Activated CD8-positive, alpha-beta memory T cell treated with anti-CD3 and anti-CD28 coated beads, Interleukin-2, amount 50 U/mL, for 24 hours (primary cell): Measurements from ENCODE around the gene SPACDR.
"Not testable (repeated sequence)": the region's sequence is repeated elsewhere in the genome, so short reads cannot be mapped to it uniquely, and the experiment has no call there.

Experiments
- DNase-seq: peaks from one replicate; pipeline ENCODE4 v3.0.0-alpha.2; 2020; ENCODE audit errors: extremely low read depth

SPACDR gene, protein sequence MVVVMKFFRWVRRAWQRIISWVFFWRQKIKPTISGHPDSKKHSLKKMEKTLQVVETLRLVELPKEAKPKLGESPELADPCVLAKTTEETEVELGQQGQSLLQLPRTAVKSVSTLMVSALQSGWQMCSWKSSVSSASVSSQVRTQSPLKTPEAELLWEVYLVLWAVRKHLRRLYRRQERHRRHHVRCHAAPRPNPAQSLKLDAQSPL

DNA sequence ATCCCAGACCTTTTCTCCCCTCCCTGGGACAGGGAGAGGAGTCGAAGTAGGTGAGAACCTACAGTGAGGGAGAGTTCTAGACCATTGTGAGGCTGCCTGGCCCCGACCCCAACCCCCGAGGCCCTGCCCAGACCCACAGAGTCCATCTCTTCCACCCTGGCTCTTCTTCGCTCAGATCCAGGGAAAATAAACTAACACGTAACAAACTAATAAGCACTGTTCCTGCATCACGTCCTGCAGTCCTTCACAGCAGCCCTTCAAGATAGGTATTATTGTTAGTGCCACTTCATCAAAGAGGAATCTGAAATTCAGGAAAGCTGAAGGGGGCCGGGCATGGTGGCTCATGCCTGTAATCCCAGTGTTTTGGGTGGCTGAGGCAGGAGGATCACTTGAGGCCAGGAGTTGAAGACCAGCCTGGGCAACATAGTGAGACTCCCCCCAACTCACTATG, at the start of gene SPACDR:
TSS of gene SPACDR (minus strand) at position 51 of the 451 bp plus-strand sequence. CDS start 235 bp downstream, outside the sequence.
- no peak for DNase-seq

DNA sequence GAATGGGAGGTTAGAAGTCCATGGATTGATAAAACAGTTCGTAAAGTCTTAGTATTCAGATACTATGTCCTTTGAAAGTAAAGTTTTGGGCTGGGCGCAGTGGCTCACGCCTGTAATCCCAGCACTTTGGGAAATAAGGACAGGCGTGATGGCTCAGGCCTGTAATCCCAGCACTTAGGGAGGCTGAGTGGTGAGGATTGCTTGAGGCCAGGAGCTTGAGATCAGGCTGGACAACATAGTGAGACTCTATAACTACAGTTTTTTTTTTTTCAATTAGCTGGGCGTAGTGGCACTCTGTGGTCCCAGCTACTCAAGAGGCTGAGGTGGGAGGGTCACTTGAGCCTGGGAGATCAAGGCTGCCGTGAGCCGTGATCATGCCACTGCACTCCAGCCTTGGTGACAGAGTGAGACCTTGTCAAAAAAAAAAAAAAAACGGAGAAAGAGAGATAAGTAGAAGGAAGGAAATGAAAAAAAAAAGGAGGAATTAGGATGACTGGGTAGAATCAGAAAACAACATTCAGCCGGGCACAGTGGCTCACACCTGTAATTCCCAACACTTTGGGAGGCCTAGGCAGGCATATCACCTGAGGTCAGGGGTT, 49.3 kb upstream of the SPACDR start:
- DNase-seq = no peak

DNA sequence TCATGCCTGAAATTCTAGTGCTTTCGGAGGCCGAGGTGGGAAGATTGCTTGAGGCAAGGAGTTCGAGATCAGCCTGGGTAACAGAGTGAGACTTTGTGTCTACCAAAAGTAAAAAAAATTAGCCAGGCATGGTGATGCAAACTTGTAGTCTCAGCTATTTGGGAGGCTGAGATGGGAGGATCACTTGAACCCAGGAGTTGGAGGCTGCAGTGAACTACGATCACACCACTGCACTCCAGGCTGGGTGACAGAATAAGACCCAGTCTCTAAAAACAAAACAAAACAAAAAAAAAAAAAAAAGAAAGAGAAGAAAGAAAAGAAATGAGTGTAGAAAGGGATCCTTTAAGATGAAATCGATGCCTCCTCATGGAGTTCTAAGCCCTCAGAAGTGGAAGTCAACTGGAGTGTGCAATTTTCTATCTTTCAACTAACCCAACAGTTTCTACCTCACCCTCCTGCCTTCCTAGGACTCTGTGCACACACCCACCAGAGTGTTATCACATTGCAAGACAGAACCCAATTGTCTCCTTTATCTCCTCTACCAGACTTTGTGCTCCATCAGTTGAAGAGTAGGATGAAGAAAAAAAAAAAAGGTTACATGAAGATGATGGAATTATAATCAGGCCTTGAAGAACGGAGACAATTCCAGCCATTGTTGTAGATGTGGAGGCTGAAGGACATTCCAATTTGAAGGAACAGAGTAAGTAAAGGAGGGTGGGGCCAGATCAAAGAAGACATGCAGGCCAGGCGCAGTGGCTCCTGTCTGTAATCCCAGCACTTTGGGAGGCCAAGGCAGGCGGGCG, 46.6 kb upstream of the SPACDR start:
- no peak for DNase-seq

DNA sequence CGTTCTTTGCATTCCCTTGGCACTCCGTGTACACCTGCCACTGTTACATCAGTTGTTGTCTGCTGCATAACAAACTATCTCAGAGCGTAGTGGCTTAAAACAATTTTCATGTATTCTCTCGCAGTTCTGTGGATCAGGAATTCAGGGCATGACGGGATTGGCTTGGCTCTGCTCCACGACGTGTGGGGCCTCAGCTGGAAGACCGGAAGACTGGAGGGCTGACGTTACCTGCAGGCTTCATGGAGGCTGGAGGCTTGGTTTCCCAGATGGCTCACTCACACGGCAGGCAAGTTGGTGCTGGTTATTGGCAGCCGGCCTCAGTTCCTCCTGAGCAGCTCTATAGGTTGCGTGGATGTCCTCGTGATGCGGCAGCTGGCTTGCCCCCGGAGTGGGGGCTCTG, 45.2 kb upstream of the SPACDR start:
- DNase-seq = no peak

DNA sequence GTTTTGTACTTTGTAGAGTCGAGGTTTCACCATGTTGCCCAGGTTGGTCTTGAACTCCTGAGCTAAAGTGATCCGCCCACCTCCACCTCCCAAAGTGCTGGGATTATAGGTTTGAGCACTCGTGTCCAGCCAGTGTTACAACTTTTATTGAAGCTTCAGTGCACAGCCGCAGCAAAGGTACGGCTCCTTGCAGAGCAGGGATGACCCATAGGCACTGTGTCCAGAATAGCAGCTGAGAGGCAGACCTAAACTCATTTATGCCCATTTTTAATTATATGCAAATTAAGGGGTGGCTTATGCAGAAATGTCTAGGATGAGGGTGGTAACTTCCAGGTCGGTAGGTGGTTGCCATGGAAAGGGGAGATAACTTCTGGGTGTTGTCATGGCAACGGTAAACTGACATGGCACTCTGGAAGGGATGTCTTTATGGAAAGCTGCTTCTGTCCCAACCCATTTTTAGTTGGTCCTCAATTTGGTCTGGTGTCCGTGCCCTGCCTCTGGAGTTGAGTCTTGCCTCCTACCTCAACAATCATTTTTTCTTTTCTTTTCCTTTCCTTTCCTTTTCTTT, 42.4 kb upstream of the SPACDR start:
- DNase-seq = no peak

DNA sequence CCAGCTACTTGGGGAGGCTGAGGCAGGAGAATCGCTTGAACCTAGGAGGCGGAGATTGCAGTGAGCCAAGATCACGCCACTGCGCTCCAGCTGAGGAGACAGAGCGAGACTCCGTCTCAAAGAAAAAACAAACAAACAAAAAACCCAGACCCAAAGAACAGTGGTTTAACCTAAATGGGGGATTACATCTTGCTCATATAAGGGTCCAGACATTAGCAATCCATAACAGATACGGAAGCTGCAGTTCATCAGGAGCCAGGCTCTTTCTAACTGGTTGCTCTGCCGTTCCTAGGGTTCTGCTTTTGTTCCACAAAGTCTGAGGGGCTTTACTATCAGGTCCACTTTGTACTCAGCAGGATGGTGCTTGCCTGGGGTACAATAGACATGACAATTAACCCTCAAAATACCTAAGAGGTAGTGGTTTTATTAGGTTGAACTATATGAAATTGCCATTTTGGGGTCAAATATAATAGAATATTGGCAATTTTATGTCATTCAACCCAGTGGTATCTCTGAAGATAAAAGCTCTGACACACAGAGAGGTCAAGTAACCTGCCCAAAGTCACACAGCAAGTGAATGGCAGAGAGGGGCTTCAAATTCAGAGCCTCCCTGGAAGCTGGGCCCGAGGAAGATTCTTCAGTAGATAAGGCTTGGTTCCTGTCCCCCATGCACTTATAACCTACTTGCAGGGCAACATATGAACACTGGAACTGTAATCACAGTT, 41.0 kb upstream of the SPACDR start:
- DNase-seq = no peak

DNA sequence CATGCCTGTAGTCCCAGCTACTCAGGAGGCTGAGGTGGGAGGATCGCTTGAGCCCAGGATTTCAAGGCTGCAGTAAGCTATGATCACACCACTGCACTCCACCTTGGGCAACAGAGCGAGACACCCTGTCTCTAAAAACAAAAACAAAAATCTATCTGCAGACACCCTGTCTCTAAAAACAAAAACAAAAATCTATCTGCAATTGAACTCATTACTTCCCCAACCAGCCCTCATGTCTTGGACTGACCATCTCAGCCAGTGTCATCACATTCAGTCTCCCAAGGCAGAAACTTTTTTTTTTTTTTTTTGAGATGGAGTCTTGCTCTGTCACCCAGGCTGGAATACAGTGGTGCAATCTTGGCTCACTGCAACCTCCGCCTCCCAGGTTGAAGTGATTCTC, 40.0 kb upstream of the SPACDR start:
- not testable (repeated sequence) for DNase-seq

DNA sequence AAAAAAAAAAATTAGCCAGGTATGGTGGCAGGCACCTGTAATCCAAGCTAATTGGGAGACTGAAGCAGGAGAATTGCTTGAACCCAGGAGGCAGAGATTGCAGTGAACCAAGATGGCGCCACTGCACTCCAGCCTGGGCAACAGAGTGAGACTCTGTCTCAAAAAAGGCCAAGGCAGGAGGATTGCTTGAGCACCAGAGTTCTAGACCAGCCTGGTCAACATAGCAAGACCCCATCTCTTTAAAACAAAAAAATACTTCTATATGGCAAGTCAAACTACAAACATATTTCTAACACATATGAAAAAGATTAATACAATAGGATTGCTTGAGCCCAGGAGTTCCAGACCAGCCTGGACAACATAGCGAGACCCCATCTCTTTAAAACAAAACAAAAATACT, 36.7 kb upstream of the SPACDR start:
- DNase-seq = not testable (repeated sequence)

DNA sequence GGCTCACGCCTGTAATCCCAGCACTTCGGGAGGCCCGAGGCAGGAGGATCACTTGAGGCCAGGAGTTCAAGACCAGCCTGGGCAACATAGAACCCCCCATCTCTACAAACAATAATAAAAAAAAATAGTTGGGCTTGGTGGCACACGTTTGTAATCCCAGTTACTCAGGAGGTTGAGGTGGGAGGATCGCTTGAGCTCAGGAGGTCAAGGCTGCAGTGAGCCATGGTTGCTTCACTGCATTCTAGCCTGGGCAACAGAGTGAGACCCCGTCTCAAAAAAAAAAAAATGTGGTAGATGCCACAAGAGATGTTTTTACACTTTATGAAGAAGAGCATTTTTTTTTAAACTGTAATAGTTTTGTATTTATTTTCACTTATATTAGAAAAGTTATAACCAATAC, 32.4 kb upstream of the SPACDR start:
- no peak for DNase-seq

DNA sequence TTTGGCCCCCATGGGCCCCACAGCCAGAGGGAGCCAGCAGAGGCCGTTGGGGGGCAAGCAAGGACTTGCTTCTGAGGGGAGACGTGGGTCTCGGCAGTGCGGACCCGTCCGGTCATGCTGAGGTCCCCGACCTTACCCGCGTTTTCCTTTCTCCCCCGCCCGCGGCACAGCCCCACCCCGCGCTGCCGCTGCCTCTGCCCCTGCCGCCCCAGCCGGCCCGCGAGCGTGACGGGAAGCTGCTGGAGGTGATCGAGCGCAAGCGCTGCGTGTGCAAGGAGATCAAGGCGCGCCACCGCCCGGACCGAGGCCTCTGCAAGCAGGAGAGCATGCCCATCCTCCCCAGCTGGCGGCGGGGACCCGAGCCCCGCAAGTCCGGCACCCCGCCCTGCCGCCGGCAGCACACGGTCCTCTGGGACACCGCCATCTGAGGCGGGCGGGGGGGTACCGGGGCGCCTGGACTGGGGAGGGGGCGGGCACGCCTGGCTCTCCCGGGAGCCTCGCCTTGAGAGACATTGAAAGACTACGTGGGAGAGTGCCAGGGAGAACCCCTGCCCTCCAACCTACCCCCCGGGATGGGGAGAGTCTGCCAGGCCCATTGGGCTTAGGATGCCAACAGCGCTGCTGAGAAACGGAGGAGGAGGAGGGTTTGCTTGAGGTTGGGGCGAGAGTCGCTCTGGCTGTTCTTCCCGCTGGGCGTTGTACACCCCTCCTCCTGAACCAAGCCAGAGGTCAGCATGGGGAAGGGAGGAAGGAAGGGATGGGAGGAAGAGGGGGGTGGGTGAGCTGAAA, 29.6 kb upstream of the SPACDR start:
- DNase-seq = no peak

DNA sequence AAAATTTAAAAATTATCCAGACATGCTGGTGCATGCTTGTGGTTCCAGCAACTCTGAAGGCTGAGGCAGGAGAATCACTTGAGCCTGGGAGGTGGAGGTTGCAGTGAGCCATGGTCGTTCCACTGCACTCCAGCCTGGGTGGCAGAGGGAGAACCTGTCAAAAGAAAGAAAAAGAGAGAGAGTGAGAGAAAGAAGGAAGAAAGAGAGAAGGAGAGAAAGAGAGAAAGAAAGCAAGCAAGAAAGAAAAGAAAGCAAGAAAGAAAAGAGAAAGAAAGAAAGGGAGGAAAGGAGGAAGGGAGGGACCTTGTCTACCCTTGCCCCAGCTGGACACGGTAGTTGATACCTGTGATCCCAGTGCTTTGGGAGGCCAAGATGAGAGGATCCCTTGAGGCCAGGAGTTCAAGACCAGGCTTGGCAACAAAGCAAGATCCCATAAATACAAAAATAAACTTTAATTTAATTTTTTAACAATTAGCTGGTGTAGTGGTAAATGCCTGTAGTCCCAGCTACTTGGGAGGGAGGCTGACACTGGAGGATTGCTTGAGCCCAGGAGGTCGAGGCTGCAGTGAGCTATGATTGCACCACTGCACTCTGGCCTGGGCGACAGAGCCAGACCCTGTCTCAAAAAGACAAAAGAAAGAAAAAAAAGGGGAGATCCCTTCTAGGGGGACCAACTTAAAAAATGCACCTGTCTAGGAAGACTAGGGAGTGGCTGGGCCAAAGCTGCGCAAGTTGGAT, 28.8 kb upstream of the SPACDR start:
- DNase-seq = no peak

DNA sequence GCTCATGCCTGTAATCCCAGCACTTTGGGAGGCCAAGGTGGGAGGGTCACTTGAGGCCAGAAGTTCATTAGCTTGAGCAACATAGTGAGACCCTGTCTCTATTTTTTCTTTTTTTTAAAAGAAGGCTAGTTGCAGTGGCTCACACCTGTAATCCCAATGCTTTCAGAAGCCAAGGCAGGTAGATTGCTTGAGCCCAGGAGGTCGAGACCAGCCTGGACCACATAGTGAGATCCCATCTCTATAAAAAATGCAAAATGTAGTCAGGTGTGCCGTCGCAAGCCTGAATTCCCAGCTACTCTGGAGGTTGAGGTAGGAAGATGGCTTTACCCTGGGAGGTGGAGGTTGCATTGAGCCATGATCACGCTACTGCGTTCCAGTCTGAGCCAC, 27.1 kb upstream of the SPACDR start:
- no peak for DNase-seq

DNA sequence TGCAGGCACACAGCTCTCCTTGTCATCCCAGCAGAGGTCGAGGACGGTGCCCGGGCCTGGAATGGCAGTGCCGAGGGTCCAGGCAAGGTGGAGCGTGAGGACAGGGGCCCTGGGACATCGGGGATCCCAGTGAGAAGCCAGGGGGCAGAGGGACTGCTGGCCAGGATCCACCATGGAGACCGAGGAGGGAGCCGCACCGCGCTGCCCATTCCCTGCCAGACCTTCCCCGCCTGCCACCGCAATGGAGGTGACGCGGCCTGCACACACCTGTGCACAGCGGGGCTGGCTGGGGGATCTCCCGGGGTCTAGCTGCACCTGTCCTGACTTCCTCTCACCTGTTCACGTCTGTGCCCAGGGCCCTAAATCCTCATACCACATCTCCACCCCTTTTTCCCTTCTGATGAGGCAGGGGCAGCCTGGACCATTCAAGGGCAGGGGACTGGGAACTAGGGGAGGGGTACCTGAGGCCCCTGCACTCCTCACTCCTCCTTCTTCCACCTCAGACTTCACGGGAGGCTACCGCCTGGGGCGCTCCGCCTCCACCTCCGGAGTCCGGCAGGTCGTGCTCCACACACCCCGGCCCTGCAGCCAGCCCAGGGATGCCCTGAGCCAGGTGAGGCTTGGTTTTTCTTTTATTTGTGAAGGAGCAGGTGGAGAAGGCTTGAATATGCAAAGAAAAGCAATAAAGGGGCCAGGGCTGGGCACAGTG, 26.6 kb upstream of the SPACDR start:
- no peak for DNase-seq

DNA sequence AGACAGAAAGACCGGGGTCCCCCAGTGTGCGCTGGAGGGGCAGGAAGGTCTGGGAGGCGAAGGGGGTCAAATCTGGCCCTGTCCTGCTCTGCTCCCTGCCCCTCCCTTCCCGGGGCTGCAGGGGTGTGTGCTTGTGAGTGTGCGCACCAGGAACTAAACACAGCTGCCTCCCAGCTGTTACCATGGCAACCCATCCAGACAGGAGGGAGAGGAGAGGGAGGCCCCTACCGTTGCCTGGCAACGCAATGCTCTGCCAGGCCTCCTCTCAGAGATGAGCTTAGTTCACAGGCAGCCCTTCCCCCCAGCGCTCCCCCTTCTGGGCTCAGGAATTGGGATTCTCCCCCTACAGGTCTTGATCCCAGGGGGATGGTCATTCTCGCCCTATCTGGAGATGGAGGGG, 25.8 kb upstream of the SPACDR start:
- DNase-seq = no peak

DNA sequence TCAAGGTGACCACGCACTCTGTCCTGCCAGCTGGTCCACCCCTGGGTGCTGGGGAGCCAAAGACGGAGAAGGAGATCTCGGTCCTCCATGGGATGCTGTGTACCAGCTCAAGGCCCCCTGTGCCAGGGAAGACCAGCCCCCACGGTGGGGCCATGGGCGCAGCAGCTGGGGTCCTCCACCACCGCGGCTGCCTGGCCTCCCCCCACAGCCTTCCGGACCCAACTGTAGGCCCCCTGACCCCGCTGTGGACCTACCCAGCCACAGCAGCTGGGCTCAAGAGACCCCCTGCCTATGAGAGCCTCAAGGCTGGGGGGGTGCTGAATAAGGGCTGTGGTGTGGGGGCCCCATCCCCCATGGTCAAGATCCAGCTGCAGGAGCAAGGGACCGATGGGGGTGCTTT, 25.1 kb upstream of the SPACDR start:
- no peak for DNase-seq

DNA sequence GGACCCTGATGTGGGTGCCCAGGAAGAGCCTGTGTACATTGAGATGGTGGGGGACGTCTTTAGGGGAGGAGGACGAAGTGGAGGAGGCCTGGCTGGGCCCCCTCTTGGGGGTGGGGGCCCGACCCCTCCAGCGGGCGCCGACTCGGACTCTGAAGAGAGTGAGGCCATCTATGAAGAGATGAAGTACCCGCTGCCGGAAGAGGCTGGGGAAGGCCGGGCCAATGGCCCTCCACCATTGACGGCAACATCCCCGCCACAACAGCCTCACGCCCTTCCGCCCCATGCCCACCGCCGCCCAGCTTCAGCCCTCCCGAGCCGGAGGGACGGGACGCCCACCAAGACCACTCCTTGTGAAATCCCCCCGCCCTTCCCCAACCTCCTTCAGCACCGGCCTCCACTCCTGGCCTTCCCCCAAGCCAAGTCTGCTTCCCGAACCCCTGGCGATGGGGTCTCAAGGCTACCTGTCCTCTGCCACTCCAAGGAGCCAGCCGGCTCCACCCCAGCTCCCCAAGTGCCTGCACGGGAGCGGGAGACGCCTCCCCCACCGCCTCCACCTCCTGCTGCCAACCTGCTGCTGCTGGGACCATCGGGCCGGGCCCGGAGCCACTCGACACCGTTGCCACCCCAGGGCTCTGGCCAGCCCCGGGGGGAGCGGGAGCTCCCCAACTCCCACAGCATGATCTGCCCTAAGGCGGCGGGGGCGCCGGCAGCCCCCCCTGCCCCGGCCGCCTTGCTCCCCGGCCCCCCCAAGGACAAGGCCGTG, 24.5 kb upstream of the SPACDR start:
- DNase-seq = no peak

DNA sequence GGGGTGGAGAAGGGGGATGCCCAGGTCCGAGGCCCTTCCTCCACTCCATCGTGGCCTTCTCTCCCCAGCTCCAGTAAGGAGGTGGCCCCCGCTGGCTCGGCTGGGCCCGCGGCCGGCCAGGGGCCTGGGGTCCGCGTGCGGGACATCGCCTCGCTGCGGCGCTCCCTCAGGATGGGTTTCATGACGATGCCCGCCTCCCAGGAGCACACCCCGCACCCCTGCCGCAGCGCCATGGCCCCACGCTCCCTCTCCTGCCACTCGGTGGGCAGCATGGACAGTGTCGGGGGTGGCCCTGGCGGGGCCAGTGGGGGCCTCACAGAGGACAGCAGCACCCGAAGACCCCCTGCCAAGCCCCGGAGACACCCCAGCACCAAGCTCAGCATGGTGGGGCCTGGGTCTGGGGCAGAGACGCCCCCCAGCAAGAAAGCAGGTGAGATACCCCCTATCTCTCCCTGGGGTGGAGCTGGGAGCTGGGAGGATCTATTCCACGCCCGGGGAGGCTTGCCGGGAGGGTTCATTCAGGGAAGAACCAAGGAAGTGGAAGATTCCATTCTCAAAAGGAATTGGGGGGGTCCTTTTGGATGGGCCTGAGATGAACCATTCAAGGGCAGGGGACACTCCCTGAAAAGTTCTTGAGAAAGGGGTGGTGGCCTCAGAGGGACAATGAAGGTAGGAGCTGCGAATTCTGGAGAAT, 22.8 kb upstream of the SPACDR start:
- no peak for DNase-seq

DNA sequence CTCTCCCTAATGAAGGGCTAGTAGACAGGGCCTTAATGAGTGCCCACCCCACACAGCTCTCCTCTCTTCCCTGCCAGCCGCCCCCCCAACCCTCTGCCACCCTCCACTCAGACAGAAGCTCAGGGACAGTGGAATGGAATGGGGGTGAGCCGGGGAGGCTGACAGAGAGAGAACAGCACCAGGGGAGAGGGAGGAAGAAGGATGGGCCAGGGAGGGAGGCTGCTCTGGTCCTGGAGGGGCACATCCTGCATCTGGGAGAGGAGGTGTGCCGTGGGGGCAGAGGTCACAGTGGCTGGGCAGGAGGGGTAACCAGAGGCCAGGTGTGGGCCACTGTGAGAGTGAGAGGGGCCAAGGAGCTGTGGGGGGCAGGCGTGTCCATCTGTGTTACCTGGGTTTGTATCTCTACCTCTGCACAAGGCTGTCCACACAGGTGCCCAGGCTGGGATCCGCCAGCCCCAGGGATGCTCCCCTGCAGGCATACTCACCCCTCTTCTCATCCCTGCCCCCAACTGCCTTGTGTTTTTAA, 22.1 kb upstream of the SPACDR start:
- no peak for DNase-seq
